Natural killer cell (primary cell): ENCODE results near the gene DUSP7. TPM values are rescaled to one million over a fixed set of nuclear protein-coding genes. Genes with fewer than 3 reads are reported as not detected.

Source experiments
- ATAC-seq, 3 donors: fragments of 150-1000 bp in 2 of 3; fragments of 200-7000 bp in 1 of 3; cut with Tn5 transposase; 1 replicate in 1 of 3; 2 replicates in 2 of 3; pipeline ENCODE4 v1.10.0; 2021; ENCODE audit warnings: mild to moderate bottlenecking in 2 of 3, moderate library complexity in 2 of 3
- DNase-seq, 2 donors: peaks; one replicate each; pipeline versions ENCODE4 v3.0.0 to v3.0.0-alpha.2; 2013 to 2021; ENCODE audit warnings: mixed read lengths in 1 of 2
- H3K27ac ChIP-seq: one replicate; pipeline ENCODE4 v1.5.1; 2013; ENCODE audit warnings: mild to moderate bottlenecking, low read length
- H3K27me3 ChIP-seq: one replicate; pipeline ENCODE4 v1.6.1; 2013; ENCODE audit warnings: low read length; ENCODE audit not compliant: control insufficient read depth, insufficient read depth
- H3K36me3 ChIP-seq: one replicate; pipeline ENCODE4 v1.6.1; 2013; ENCODE audit warnings: low read length; ENCODE audit not compliant: control insufficient read depth, insufficient read depth
- H3K4me1 ChIP-seq: one replicate; pipeline ENCODE4 v1.6.1; 2013; ENCODE audit warnings: low read length; ENCODE audit not compliant: control insufficient read depth, insufficient read depth
- H3K4me3 ChIP-seq: one replicate; pipeline ENCODE4 v1.5.1; 2013; ENCODE audit warnings: low read length
- H3K9me3 ChIP-seq: one replicate; pipeline ENCODE4 v1.6.1; 2013; ENCODE audit warnings: low read length; ENCODE audit not compliant: control insufficient read depth, insufficient read depth
- H3K27ac Mint-ChIP-seq, 2 donors: one replicate each; pipeline ENCODE4 v1.8.0; 2022; ENCODE audit warnings: mild to moderate bottlenecking in 2 of 2, mixed read lengths in 2 of 2, moderate library complexity in 1 of 2
- H3K27me3 Mint-ChIP-seq, 2 donors: one replicate each; pipeline ENCODE4 v1.8.0; 2022; ENCODE audit warnings: low read depth in 2 of 2, mixed read lengths in 2 of 2
- H3K36me3 Mint-ChIP-seq: one replicate; pipeline ENCODE4 v1.8.0; 2022; ENCODE audit warnings: mixed read lengths
- H3K4me1 Mint-ChIP-seq, 2 donors: one replicate each; pipeline ENCODE4 v1.8.0; 2022; ENCODE audit warnings: mixed read lengths in 2 of 2
- H3K4me3 Mint-ChIP-seq: one replicate; pipeline ENCODE4 v1.8.0; 2022; ENCODE audit warnings: mild to moderate bottlenecking, moderate library complexity, mixed read lengths
- H3K9me3 Mint-ChIP-seq, 2 donors: one replicate each; pipeline ENCODE4 v1.8.0; 2022; ENCODE audit warnings: mixed read lengths in 2 of 2
- CTCF ChIP-seq: fragments of 200-600 bp; IDR thresholded peaks from one replicate; pipeline ENCODE4 v1.8.0; 2022; ENCODE audit warnings: antibody characterized with exemption
- WGBS: methylation state at CpG from one replicate; pipeline ENCODE4 v1.1.7; 2013; ENCODE audit warnings: missing lambda C conversion rate; ENCODE audit not compliant: insufficient coverage; 5-methylcytosine and 5-hydroxymethylcytosine counted together
- intact Hi-C: fragments of 100-400 bp; cut with micrococcal nuclease; formaldehyde crosslinking; loops from one replicate; pipeline ENCODE4 v1.14.2; 2022
- total RNA-seq, 4 donors: library from RNA; stranded (reverse); fragments of 120-200 nt in 1 of 4; gene quantifications; one replicate each; pipeline versions ENCODE4 v1.2.3 to v1.2.4, GENCODE V29; 2013 to 2022

Gene DUSP7
- total RNA-seq, 3 donors from 2014 or later (not counting 1 experiment from before 2014, with no cell fraction given), result 8.7 to 17.4 (median 11.6) TPM

- WGBS, result 100% methylated on average over 1 of the region's 1 CpG
- ATAC-seq, result no peak
- Mint-ChIP-seq H3K36me3 (no peaks in the 10 kb centered on the region), H3K27ac (no peak overlapping the region), H3K4me1 (peaks cover 5 to 6% of the 10 kb centered on the region in 2 donors), H3K4me3 (no peak overlapping the region), H3K9me3 (no peaks in the 10 kb centered on the region), H3K27me3 (no peaks in the 10 kb centered on the region)
- no peaks in the 10 kb centered on the region for H3K36me3 ChIP-seq
- no peaks in the 10 kb centered on the region for H3K27me3 ChIP-seq
- no peak overlapping the region for H3K27ac ChIP-seq
- intact Hi-C loops, result no loop called here
- H3K4me1 ChIP-seq, result peaks cover 16% of the 10 kb centered on the region
- TF ChIP-seq CTCF, result no peak
- DNase-seq, result no peak
- H3K9me3 ChIP-seq, result no peaks in the 10 kb centered on the region
- no peak overlapping the region for H3K4me3 ChIP-seq
Observed at GRCh38 chr3:52092271-52092660, 35.9 kb upstream of the DUSP7 start.

GRCh38 chr3:52091586-52092270 is 35.4 kb upstream of the DUSP7 start:
- no peaks in the 10 kb centered on the region for H3K27me3 Mint-ChIP-seq
- WGBS, result 95% methylated on average over 5 of the region's 5 CpGs
- TF ChIP-seq CTCF, result no peak
- H3K4me3 Mint-ChIP-seq, result no peak overlapping the region
- H3K9me3 ChIP-seq, result no peaks in the 10 kb centered on the region
- H3K27me3 ChIP-seq, result no peaks in the 10 kb centered on the region
- no peak overlapping the region for H3K27ac Mint-ChIP-seq
- H3K4me1 Mint-ChIP-seq, result peaks cover 11% of the 10 kb centered on the region in 2 donors
- no peaks in the 10 kb centered on the region for H3K36me3 Mint-ChIP-seq
- H3K9me3 Mint-ChIP-seq, result no peaks in the 10 kb centered on the region
- H3K4me3 ChIP-seq, result no peak overlapping the region
- no peaks in the 10 kb centered on the region for H3K36me3 ChIP-seq
- intact Hi-C loops, result no loop called here
- peaks cover 21% of the 10 kb centered on the region for H3K4me1 ChIP-seq
- H3K27ac ChIP-seq, result no peak overlapping the region
- ATAC-seq (no peak), DNase-seq (no peak)

- H3K4me3 ChIP-seq, result no peak overlapping the region
- Mint-ChIP-seq H3K36me3 (no peaks in the 10 kb centered on the region), H3K9me3 (no peaks in the 10 kb centered on the region), H3K27ac (no peak overlapping the region), H3K4me3 (no peak overlapping the region), H3K4me1 (peaks cover 18% of the 10 kb centered on the region in 2 donors), H3K27me3 (no peaks in the 10 kb centered on the region)
- DNase-seq, result no peak
- H3K4me1 ChIP-seq, result peaks cover 28% of the 10 kb centered on the region
- intact Hi-C loops, result no loop called here
- ATAC-seq, result no peak
- 90% methylated on average over 8 of the region's 8 CpGs for WGBS
- H3K27ac ChIP-seq, result no peak overlapping the region
- no peaks in the 10 kb centered on the region for H3K27me3 ChIP-seq
- no peak for TF ChIP-seq CTCF
- H3K36me3 ChIP-seq, result no peaks in the 10 kb centered on the region
- H3K9me3 ChIP-seq, result no peaks in the 10 kb centered on the region
Observed at GRCh38 chr3:52090933-52091468, 34.6 kb upstream of the DUSP7 start.
